AG20443 (cell line): Measurements from ENCODE around the gene LRBA.
A peak's percentile ranks its signal among the peaks of the same experiment; 100 is the strongest.

Experiments
- DNase-seq: peaks from one replicate; pipeline ENCODE4 v3.0.0; 2012; ENCODE audit warnings: low spot score, mixed read lengths

Gene LRBA

DNA sequence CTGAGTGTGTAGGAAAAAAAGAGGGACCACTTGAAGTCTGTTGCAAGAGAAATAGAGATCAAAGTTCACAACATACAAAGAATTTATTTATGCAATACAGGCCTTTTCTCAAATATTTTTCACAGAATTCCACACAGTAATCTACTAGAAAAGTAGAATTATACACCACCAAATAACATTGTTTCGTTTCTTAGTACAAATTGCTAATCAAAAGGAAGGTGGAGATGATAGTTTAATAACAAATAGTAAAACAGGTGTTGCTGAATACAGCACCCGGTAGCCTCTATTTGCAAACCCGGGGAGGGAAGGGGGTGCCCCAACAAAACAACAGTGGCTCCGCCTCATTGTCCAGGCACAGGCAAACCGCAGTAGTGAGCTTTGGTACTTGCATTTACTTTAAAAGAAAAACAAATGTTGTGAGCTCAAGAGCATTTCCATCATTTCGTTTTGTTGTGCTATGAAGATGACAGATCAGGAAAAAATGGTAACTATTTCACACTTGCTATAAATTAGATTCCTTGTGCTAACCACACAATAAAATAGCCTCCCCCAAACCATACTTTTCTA, 750.4 kb downstream of the LRBA start:
- DNase-seq, result peak; percentile 21

DNA sequence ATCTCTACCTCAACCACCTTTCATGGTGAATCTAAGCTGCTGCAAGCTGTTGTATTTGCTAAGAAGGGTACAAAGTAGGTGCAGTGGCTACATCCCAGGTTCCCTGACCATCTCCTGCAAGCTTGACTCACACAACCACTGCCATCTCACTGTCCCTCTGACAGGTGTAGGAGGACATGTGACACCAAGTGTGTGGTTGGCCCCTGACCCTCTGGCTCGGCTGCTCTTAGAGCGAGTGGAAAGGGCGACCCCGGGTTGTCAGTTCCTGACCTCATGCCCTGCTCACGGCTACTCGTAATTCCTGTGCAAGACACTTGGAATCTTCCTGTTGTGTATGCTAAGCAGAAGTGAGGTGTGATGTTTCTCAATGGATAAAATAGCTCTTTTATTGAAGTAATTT, 752.5 kb downstream of the LRBA start:
- DNase-seq, result no peak

- DNase-seq, result no peak
These were observed 753.5 kb downstream of the LRBA start for GRCh38 chr4:150261571-150261970.

DNA sequence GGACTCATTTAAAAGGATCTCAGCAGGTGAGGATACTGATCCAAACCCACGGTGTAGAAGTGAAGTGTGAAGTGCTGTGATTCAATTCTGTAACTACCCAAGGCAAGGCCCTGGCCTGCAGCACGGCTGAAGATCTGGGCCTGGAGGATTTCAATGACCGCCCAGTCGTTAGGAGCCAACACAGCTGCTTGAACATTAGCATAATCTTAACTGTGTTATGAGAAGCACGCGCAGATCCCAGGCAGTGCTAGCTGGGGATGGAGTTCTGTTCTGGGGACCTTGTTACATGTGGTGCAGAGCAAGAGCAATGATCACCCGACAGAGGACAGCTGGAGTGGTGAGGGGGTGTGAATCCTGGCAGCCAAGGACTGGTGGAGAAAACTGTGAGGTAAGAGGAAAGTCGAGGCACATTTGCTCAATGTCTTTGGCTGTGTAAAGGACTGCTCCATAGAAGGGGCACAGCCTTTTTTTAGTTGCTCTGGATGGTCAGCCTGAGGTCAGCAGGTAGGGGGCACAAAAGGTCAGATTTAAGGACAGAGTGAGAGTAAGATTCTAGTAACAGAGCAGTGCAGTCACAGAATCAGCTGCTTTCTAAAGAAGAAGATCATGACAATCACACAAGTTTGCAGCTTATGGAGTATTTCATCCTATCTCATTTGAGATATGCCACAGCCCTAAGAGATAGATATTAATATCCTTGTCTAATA, 755.1 kb downstream of the LRBA start:
- no peak for DNase-seq

GRCh38 chr4:150258569-150258968, 756.5 kb downstream of the LRBA start:
- no peak for DNase-seq

DNA sequence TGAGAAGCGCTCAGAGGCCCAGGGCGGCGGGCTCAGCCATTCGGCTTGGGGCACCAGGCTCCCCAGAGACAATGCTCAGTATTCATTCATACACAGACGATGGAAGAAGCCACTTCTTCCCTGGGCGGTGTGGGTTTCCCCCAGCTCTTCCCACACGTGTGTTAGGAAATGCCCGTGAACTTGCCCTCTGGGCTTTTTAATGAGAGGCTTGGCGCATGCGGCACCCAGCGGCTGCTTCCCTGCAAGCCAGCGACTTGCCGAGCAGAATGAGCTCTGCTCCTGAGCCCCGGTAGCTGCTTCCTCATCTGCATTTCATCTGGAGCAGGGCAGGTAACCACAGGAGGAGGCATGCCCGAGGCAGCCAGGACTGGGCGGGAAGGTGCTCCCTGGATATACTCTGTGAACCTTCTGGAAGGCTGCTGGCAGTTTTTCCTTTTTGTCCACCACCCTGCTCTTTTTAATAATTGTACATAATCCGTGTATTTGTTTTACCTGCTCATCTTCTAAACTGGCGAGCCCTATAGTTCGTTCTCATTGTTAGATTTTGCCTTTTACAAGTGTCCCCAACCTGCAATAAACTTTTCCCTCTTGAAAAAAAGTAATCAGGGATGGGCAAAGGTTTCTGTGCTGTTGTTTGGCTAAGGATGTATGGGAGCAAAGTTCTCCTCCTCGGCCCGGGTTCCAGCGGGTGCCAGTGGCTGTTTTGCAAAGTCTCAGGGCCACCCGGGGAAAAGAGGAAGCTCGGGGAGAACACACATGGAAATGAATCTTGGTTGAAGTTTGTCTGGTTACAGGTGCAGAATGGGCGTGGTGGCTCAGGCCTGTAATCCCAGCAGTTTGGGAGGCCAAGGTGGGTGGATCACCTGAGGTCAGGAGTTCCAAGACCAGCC, 758.0 kb downstream of the LRBA start:
- no peak for DNase-seq

DNA sequence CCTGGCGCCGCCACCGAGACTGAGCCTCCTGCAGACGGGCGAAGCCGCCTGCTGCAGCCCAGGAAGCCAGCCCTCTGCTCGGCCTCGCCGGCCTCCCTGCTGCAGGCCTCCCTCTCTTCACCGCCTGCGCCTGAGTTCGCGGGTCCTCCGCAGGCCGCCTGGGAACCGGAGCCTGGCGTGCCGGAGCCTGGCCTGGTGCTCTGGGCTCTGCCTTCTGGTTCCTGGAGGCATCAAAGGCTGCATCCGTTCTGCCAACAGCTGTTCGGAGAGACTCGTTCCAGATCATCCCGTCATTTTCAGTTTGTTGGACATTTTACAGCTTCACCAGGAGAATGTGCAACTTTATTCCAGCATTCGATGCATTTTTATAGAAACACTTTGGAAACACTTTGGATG, 758.9 kb downstream of the LRBA start:
- no peak for DNase-seq

- no peak for DNase-seq
These were observed 759.4 kb downstream of the LRBA start for GRCh38 chr4:150255610-150256224.

GRCh38 chr4:150253965-150254630, 761.0 kb downstream of the LRBA start:
- DNase-seq, result no peak

GRCh38 chr4:150253416-150253815, 761.7 kb downstream of the LRBA start:
- DNase-seq, result no peak

DNA sequence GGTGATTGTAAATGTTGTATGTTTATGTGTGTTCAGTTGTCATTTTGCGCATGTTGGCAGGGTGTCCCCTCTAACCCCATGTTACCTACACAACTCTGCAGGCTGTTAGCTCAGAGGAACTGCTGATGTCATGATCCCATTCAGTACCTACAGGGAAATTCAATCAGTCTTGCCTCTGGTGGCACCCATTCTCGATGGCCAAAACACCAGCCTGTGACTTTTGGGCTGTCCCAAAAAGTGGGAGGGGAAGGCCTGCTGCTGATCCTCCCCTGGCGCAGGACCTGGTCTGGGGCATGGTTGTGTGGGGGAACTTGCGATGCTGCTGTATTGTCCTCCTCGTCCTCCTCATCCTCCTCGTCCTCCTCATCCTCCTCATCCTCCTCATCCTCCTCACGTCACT, 762.3 kb downstream of the LRBA start:
- no peak for DNase-seq

GRCh38 chr4:150252306-150252705, 762.8 kb downstream of the LRBA start:
- DNase-seq, result no peak

GRCh38 chr4:150251752-150252190, 763.3 kb downstream of the LRBA start:
- no peak for DNase-seq

DNA sequence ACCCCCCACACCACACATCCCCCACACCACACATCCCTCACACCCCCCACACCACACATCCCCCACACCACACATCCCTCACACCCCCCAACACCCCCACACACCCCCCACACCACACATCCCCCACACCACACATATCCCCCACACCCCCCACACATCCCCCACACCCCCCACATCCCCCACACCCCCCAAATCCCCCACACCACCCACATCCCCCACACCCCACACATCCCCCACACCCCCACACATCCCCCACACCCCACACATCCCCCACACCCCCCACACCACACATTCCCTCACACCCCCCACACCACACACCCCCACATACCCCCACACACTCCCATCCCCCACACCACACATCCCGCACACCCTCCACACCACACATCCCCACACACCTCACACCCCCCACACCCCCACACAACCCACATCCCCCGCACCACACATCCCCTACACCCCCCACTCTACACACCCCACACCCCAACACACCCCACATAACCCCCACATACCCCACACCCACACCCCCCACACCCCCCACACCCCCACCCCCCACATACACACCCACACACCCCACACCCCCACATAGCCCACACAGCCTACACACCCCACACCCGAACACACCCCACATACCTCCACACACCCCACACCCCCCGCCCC, 764.0 kb downstream of the LRBA start:
- DNase-seq, result no peak

DNA sequence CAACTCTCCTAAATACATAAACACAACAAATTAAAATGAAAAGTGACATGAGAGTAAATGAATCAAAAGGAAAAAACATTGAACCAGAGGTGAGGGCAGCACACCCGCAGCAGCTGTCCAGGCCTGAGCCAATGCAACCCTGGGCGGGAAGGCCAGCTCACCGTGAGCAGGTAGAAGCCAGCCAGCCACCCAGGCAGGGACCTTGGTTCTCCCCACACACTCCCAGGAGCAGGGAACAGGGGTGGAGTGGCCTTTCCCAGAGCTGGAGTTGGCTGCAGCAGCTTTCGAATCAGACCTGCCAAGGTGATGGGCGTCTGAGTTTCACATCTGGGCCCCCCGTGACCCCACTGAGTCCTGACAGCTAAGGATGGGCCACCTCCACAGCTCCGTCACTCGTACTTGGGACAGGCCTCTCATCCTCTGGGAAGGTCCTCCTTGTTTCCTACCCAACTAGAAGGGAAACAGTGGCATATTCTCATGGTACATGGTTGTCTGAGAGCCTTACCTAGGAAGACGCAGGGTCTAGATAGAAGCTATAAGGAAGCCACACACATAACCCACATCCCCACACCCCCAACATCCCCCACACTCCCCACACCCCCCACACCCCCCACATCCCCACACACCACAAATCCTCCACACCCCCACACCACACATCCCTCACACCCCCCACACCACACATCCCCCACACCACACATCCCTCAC, 764.6 kb downstream of the LRBA start:
- no peak for DNase-seq

- DNase-seq, result no peak
These were observed 766.9 kb downstream of the LRBA start for GRCh38 chr4:150248181-150248580.

- DNase-seq, result no peak
These were observed 767.9 kb downstream of the LRBA start for GRCh38 chr4:150247184-150247583.

GRCh38 chr4:150244600-150244999, 770.5 kb downstream of the LRBA start:
- peak; percentile 39 for DNase-seq

- DNase-seq, result no peak
These were observed 771.2 kb downstream of the LRBA start for GRCh38 chr4:150243932-150244331.

DNA sequence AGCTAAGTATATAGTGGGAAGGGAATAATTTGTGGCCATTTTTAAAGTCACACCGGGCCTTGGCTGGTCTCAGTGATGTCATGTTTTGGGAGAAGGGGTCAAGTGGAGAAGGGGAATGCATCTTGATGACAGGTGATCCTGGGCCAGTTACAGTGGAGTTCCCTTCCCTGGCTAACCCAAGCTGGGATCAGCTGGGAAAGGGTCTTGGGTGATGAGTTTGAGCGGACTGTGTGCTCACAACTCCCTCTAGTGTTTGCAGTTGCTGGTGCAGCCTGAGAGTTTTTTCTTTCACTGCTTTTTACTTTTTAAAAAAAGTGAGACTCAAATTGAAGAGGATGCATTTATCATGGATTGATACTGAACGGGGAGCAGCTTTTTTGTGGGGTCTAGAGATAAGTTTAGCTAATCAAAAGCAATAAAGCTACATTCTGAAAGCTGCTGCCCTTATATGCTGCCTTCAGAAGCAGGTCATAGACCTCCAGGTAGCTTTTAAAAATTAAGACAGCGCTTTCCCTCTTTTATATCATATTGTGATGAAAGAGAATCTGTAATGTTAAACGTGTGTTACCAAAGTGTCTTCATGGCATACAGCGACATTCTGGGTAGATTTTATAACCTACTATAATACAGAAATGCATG, 772.1 kb downstream of the LRBA start:
- peak; percentile 67 for DNase-seq
